CD14-positive monocyte (primary cell): Measurements from ENCODE around the gene ADSS1. TPM values are rescaled to one million over a fixed set of nuclear protein-coding genes. Genes with fewer than 3 reads are reported as not detected.

Source experiments
- DNase-seq, 3 donors: peaks; one replicate each; pipeline ENCODE4 v3.0.0-alpha.2; 2011 to 2022
- H2AFZ ChIP-seq: 2 replicates; pipeline ENCODE4 v1.6.0; 2012; ENCODE audit warnings: mild to moderate bottlenecking, low read depth, low read length, inconsistent platforms; ENCODE audit not compliant: insufficient read depth, poor library complexity, severe bottlenecking
- H3K27ac ChIP-seq, 2 donors: 1 replicate in 1 of 2; 2 replicates in 1 of 2; pipeline ENCODE4 v1.5.1; 2012 to 2013; ENCODE audit warnings: low read length in 2 of 2, control low read depth in 1 of 2, inconsistent platforms in 1 of 2, low read depth in 1 of 2, mild to moderate bottlenecking in 1 of 2
- H3K27me3 ChIP-seq, 2 donors: one replicate each; pipeline versions ENCODE4 v1.6.0 to v1.6.1; 2011 to 2013; ENCODE audit warnings: low read length in 2 of 2; ENCODE audit not compliant: control insufficient read depth in 2 of 2, insufficient read depth in 2 of 2
- H3K36me3 ChIP-seq, 2 donors: replicated peaks in 1 of 2; 1 replicate in 1 of 2; 2 replicates in 1 of 2; pipeline versions ENCODE4 v1.5.1 to v1.6.1; 2012 to 2013; ENCODE audit warnings: low read length in 2 of 2, control low read depth in 1 of 2, inconsistent platforms in 1 of 2, mild to moderate bottlenecking in 1 of 2; ENCODE audit not compliant: insufficient read depth in 2 of 2, control insufficient read depth in 1 of 2
- H3K4me1 ChIP-seq, 2 donors: 1 replicate in 1 of 2; 2 replicates in 1 of 2; pipeline versions ENCODE4 v1.5.1 to v1.6.1; 2012 to 2013; ENCODE audit warnings: low read length in 2 of 2, control low read depth in 1 of 2, inconsistent platforms in 1 of 2, mild to moderate bottlenecking in 1 of 2, moderate library complexity in 1 of 2; ENCODE audit not compliant: insufficient read depth in 2 of 2, control insufficient read depth in 1 of 2
- H3K4me2 ChIP-seq: replicated peaks from 2 replicates; pipeline ENCODE3; 2012; ENCODE audit warnings: low read length, moderate library complexity, mild to moderate bottlenecking; ENCODE audit not compliant: poor library complexity, severe bottlenecking; ENCODE audit errors: extremely low read depth
- H3K4me3 ChIP-seq, 3 experiments: fragments of 200-600 bp in 1 of 3; sonication (generic) in 1 of 3; replicated peaks in 1 of 3; 1 replicate in 2 of 3; 2 replicates in 1 of 3; pipeline ENCODE4 v1.5.1; 2011 to 2013; ENCODE audit warnings: low read length in 3 of 3, mild to moderate bottlenecking in 3 of 3, control low read depth in 2 of 3, low read depth in 2 of 3, inconsistent platforms in 1 of 3, moderate library complexity in 1 of 3
- H3K79me2 ChIP-seq: 2 replicates; pipeline ENCODE4 v1.6.0; 2012; ENCODE audit warnings: mild to moderate bottlenecking, control low read depth, inconsistent platforms, low read length, moderate library complexity; ENCODE audit not compliant: insufficient read depth
- H3K9ac ChIP-seq: 2 replicates; pipeline ENCODE4 v1.6.0; 2017; ENCODE audit warnings: low read length, mild to moderate bottlenecking; ENCODE audit not compliant: insufficient read depth, poor library complexity, severe bottlenecking
- H3K9me3 ChIP-seq, 2 donors: replicated peaks in 1 of 2; 1 replicate in 1 of 2; 2 replicates in 1 of 2; pipeline versions ENCODE4 v1.5.1 to v1.6.1; 2012 to 2013; ENCODE audit warnings: low read length in 2 of 2, control low read depth in 1 of 2; ENCODE audit not compliant: control insufficient read depth in 1 of 2, insufficient read depth in 1 of 2
- H4K20me1 ChIP-seq: 2 replicates; pipeline ENCODE4 v1.6.0; 2012; ENCODE audit warnings: mild to moderate bottlenecking, low read length, control low read depth, moderate library complexity; ENCODE audit not compliant: insufficient read depth
- H3K27ac Mint-ChIP-seq, 7 donors: one replicate each; pipeline ENCODE4 v1.8.0; 2020; ENCODE audit warnings: mild to moderate bottlenecking in 7 of 7, mixed read lengths in 7 of 7, moderate library complexity in 6 of 7, inconsistent platforms in 2 of 7
- H3K27me3 Mint-ChIP-seq, 3 donors: one replicate each; pipeline ENCODE4 v1.8.0; 2021 to 2022; ENCODE audit warnings: low read depth in 3 of 3, mild to moderate bottlenecking in 3 of 3, mixed read lengths in 3 of 3, moderate library complexity in 3 of 3, inconsistent platforms in 1 of 3
- H3K36me3 Mint-ChIP-seq, 2 donors: one replicate each; pipeline ENCODE4 v1.8.0; 2020; ENCODE audit warnings: mixed read lengths in 2 of 2, inconsistent platforms in 1 of 2, mild to moderate bottlenecking in 1 of 2
- H3K4me1 Mint-ChIP-seq: one replicate; pipeline ENCODE4 v1.8.0; 2020; ENCODE audit warnings: mild to moderate bottlenecking, mixed read lengths
- H3K4me3 Mint-ChIP-seq, 2 donors: one replicate each; pipeline ENCODE4 v1.8.0; 2020; ENCODE audit warnings: mild to moderate bottlenecking in 2 of 2, mixed read lengths in 2 of 2, moderate library complexity in 1 of 2
- H3K9me3 Mint-ChIP-seq, 7 donors: one replicate each; pipeline ENCODE4 v1.8.0; 2020 to 2022; ENCODE audit warnings: mixed read lengths in 7 of 7, mild to moderate bottlenecking in 6 of 7, moderate library complexity in 6 of 7, inconsistent platforms in 2 of 7
- CTCF ChIP-seq: fragments of 200-600 bp; IDR thresholded peaks from one replicate; pipeline ENCODE4 v1.8.0; 2022; ENCODE audit warnings: antibody characterized with exemption, mild to moderate bottlenecking
- WGBS: methylation state at CpG from one replicate; pipeline ENCODE4 v1.1.5; 2013; ENCODE audit warnings: missing lambda C conversion rate; ENCODE audit not compliant: insufficient coverage; 5-methylcytosine and 5-hydroxymethylcytosine counted together
- intact Hi-C, 2 donors: fragments of 100-400 bp; cut with micrococcal nuclease; formaldehyde crosslinking; loops; one replicate each; pipeline versions ENCODE4 v1.15.0 to v1.15.1; 2023
- polyA plus RNA-seq, 3 donors: library from polyadenylated mRNA; depleted of rRNA in 1 of 3; unstranded in 2 of 3; stranded (reverse) in 1 of 3; fragments of 300-500 nt in 2 of 3; fragments of >200 nt in 1 of 3; fragmentation: Illumina TruSeq in 2 of 3; gene quantifications; 1 replicate in 2 of 3; 2 replicates in 1 of 3; pipeline ENCODE4 v1.2.3, GENCODE V29; 2012 to 2021

Gene ADSS1
- polyA plus RNA-seq, 3 donors, result 0.61 to 3.7 (median 0.64) TPM

DNA sequence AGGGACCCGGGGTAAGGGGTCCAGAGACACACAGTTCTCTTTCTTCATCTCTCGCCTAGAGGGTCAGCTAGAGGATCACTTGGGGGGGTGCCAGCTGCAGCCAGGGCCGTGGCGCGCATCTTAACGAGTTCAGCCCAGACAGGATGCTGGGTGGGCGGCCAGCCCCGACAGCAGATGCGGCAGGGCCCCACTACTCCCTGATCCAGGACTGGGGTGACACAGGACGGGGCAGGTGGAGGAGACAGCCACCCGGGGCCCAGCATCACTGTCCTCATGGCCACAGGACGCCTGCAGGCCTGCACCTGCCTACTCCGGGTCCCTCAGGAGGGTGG is 58.7 kb downstream of the ADSS1 start:
- Histone ChIP-seq H3K4me2 (no peak overlapping the region), H3K27me3 (no peaks in the 10 kb centered on the region), H4K20me1 (peaks cover 86% of the 10 kb centered on the region), H3K36me3 (peaks cover 24 to 37% of the 10 kb centered on the region in 2 donors), H2AFZ (no peak overlapping the region), H3K4me3 (no peak overlapping the region), H3K9ac (no peak overlapping the region), H3K9me3 (no peaks in the 10 kb centered on the region), H3K79me2 (peaks cover 33% of the 10 kb centered on the region), H3K4me1 (peaks cover 19 to 23% of the 10 kb centered on the region in 2 donors), H3K27ac (no peak overlapping the region)
- no peaks in the 10 kb centered on the region for H3K9me3 Mint-ChIP-seq
- H3K4me1 Mint-ChIP-seq, result peaks cover 18% of the 10 kb centered on the region
- 89% methylated on average over 12 of the region's 13 CpGs for WGBS
- TF ChIP-seq CTCF, result no peak
- H3K27ac Mint-ChIP-seq, result no peak overlapping the region
- no peak overlapping the region for H3K4me3 Mint-ChIP-seq
- no peak for DNase-seq
- no peaks in the 10 kb centered on the region for H3K27me3 Mint-ChIP-seq
- peaks cover 7 to 22% of the 10 kb centered on the region in 2 donors for H3K36me3 Mint-ChIP-seq
- intact Hi-C loops, result no loop called here

DNA sequence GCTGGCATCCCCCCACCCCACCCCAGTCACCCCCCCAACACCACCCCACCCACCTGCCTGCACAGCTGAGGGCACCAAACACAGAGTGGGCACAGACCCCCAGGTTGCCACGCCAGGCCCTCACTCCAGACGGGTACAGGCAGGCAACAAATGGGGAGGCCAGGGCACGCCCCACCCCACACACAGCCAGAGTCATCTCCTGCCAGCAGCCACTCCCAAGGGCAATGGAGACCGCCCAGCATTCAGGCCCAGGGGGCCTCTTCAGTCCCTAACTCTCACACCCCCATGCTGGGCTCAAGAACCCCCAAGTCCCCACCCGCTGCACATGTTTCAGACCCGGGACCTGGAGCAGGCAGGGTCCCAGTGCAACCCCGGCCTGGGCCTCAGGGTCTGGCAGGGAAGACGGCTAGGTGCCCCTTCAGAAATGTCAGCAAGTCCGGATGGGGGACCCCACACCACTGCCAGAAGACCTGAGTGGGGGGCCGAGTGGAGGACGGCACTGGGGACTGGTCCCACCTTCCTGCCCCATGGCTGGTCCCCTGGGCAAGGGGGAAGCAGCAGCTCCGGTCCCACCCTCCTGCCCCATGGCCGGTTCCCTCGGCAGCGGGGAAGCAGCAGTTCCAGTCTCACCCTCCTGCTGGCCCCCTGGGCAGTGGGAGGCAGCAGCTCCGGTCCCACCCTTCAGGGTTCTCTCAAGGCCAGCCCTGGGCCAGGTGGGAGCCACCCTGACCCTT is 59.6 kb downstream of the ADSS1 start:
- Histone ChIP-seq H3K27ac (no peak overlapping the region), H3K79me2 (peaks cover 42% of the 10 kb centered on the region), H2AFZ (no peak overlapping the region), H4K20me1 (peaks cover 78% of the 10 kb centered on the region), H3K4me3 (no peak overlapping the region), H3K4me2 (no peak overlapping the region), H3K9me3 (no peaks in the 10 kb centered on the region), H3K27me3 (no peaks in the 10 kb centered on the region), H3K36me3 (peaks cover 24 to 31% of the 10 kb centered on the region in 2 donors), H3K9ac (no peak overlapping the region), H3K4me1 (peaks cover 27 to 32% of the 10 kb centered on the region in 2 donors)
- Mint-ChIP-seq H3K36me3 (peaks cover 7 to 25% of the 10 kb centered on the region in 2 donors), H3K4me3 (no peak overlapping the region), H3K27me3 (no peaks in the 10 kb centered on the region), H3K9me3 (no peaks in the 10 kb centered on the region), H3K27ac (no peak overlapping the region), H3K4me1 (peaks cover 27% of the 10 kb centered on the region)
- 93% methylated on average over 15 of the region's 16 CpGs for WGBS
- no peak for DNase-seq
- intact Hi-C loops, result no loop called here
- TF ChIP-seq CTCF, result no peak
